ENCODE measurements around the gene EYS.
A peak's percentile ranks its signal among the peaks of the same experiment; 100 is the strongest.

The EYS gene

GRCh38 chr6:65707126-65707826 is at the start of gene EYS:
TSS of gene EYS (minus strand) at chr6:65707226. CDS start at chr6:65495410, 211,816 bp downstream.
- DNase-seq: peak; percentile 32

GRCh38 chr6:65746302-65746701 is 39.3 kb upstream of the EYS start:
- DNase-seq: no peak

- DNase-seq: no peak
Measured at GRCh38 chr6:65745614-65746013, 38.6 kb upstream of the EYS start.

- no peak for DNase-seq
Measured at GRCh38 chr6:65728879-65729479, 22.0 kb upstream of the EYS start.

- DNase-seq: no peak
Measured at GRCh38 chr6:65719101-65719500, 12.1 kb upstream of the EYS start.

GRCh38 chr6:65711531-65711930 is 4.5 kb upstream of the EYS start:
- no peak for DNase-seq

- no peak for DNase-seq
Measured at GRCh38 chr6:65709099-65709830, 2.2 kb upstream of the EYS start.

GRCh38 chr6:65708162-65708561 is 1.1 kb upstream of the EYS start:
- DNase-seq: no peak

- peak; percentile 2 for DNase-seq
Measured at GRCh38 chr6:65706436-65706835, 590 bp downstream of the EYS start.

- DNase-seq: no peak
Measured at GRCh38 chr6:65701325-65701724, 5.7 kb downstream of the EYS start.

GRCh38 chr6:65700561-65700960 is 6.5 kb downstream of the EYS start:
- no peak for DNase-seq

- no peak for DNase-seq
Measured at GRCh38 chr6:65692109-65692508, 14.9 kb downstream of the EYS start.

GRCh38 chr6:65680232-65680631 is 26.8 kb downstream of the EYS start:
- no peak for DNase-seq

GRCh38 chr6:65671922-65672321 is 35.1 kb downstream of the EYS start:
- DNase-seq: no peak

GRCh38 chr6:65667916-65668656 is 38.9 kb downstream of the EYS start:
- no peak for DNase-seq

GRCh38 chr6:65650086-65650485 is 56.9 kb downstream of the EYS start:
- no peak for DNase-seq

GRCh38 chr6:65649392-65649791 is 57.6 kb downstream of the EYS start:
- DNase-seq: no peak

- DNase-seq: no peak
Measured at GRCh38 chr6:65646544-65646943, 60.5 kb downstream of the EYS start.

- no peak for DNase-seq
Measured at GRCh38 chr6:65642776-65643175, 64.2 kb downstream of the EYS start.

GRCh38 chr6:65638047-65638831 is 68.8 kb downstream of the EYS start:
- DNase-seq: peak; percentile 8

- no peak for DNase-seq
Measured at GRCh38 chr6:65637289-65638046, 69.6 kb downstream of the EYS start.

- no peak for DNase-seq
Measured at GRCh38 chr6:65633501-65633900, 73.5 kb downstream of the EYS start.
